Measurements from ENCODE around the gene ST3GAL3.
"Not testable (repeated sequence)": the region's sequence is repeated elsewhere in the genome, so short reads cannot be mapped to it uniquely, and the experiment has no call there.

Gene ST3GAL3

GRCh38 chr1:43773821-43774220 lies 66.5 kb downstream of the ST3GAL3 start:
- no peaks in the 10 kb centered on the region for H3K9me3 ChIP-seq
- H3K4me3 ChIP-seq, result no peak overlapping the region
- TF ChIP-seq, protein P1, sequence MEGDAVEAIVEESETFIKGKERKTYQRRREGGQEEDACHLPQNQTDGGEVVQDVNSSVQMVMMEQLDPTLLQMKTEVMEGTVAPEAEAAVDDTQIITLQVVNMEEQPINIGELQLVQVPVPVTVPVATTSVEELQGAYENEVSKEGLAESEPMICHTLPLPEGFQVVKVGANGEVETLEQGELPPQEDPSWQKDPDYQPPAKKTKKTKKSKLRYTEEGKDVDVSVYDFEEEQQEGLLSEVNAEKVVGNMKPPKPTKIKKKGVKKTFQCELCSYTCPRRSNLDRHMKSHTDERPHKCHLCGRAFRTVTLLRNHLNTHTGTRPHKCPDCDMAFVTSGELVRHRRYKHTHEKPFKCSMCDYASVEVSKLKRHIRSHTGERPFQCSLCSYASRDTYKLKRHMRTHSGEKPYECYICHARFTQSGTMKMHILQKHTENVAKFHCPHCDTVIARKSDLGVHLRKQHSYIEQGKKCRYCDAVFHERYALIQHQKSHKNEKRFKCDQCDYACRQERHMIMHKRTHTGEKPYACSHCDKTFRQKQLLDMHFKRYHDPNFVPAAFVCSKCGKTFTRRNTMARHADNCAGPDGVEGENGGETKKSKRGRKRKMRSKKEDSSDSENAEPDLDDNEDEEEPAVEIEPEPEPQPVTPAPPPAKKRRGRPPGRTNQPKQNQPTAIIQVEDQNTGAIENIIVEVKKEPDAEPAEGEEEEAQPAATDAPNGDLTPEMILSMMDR (IDR thresholded peaks at IDR 0.05), result no peak
- peaks cover 0 to 12% (median 0%) of the 10 kb centered on the region in 4 donors for H3K4me1 ChIP-seq
- intact Hi-C loops (cut with DNase I; ENCODE audit: low total_unique reads), result no loop called here
- H3K27ac ChIP-seq, result no peak overlapping the region
- no peak for DNase-seq
- no peaks in the 10 kb centered on the region for H3K36me3 ChIP-seq
- no peaks in the 10 kb centered on the region for H3K27me3 ChIP-seq

- H3K4me1 ChIP-seq, result peaks cover 0 to 12% (median 0%) of the 10 kb centered on the region in 4 donors
- no peaks in the 10 kb centered on the region for H3K27me3 ChIP-seq
- H3K27ac ChIP-seq, result no peak overlapping the region
- TF ChIP-seq, protein P1 (IDR thresholded peaks at IDR 0.05), result no peak
- DNase-seq, result no peak
- no peak overlapping the region for H3K4me3 ChIP-seq
- no peaks in the 10 kb centered on the region for H3K36me3 ChIP-seq
- H3K9me3 ChIP-seq, result no peaks in the 10 kb centered on the region
- intact Hi-C loops (cut with DNase I; ENCODE audit: low total_unique reads), result no loop called here
Measured at GRCh38 chr1:43774359-43774758, 67.0 kb downstream of the ST3GAL3 start.

DNA sequence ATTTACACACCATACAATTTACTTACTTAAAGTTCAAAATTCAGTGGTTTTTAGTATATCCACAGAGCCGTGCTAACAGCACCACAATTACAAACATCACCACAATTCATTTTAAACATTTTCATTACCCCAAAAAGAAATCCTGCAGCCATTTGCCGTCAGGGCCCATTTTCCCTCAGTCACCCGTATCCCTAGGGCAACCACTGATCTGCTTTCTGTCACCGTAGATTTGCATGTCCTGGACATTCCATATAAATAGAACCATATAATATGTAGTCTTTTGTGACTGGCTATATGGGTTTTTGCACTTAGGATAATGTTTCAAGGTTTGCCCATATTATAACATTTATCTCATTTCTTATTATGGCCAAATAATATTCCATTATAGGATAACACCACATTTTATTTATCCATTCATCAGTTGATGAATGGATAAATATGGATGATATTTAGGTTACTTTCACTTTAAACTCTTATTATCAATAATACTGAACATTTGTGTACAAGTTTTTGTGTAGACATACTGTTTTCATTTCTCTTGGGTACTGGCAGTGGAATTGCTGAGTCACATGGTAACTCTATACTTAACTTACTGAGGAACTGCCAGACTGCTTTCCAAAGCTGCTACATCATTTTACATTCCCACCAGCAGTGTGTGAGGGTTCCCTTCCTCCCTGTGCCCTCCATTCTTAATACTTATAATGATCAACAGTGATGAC lies 68.9 kb downstream of the ST3GAL3 start:
- intact Hi-C loops (cut with DNase I; ENCODE audit: low total_unique reads), result no loop called here
- Histone ChIP-seq H3K36me3 (no peaks in the 10 kb centered on the region), H3K27ac (no peak overlapping the region), H3K9me3 (peaks cover 0 to 5% (median 0%) of the 10 kb centered on the region in 3 donors), H3K27me3 (no peaks in the 10 kb centered on the region), H3K4me3 (no peak overlapping the region), H3K4me1 (peaks cover 0 to 12% (median 0%) of the 10 kb centered on the region in 4 donors)
- TF ChIP-seq, protein P1 (IDR thresholded peaks at IDR 0.05), result no peak
- no peak for DNase-seq

- H3K4me3 ChIP-seq; H3K36me3 ChIP-seq; H3K27ac ChIP-seq; intact Hi-C loops (cut with DNase I; ENCODE audit: low total_unique reads); H3K9me3 ChIP-seq; H3K27me3 ChIP-seq; DNase-seq: not testable (repeated sequence)
- H3K4me1 ChIP-seq, result peaks cover 0 to 12% (median 0%) of the 10 kb centered on the region in 4 donors
Measured at GRCh38 chr1:43777916-43778315, 70.6 kb downstream of the ST3GAL3 start.

- Histone ChIP-seq H3K27ac (no peak overlapping the region), H3K27me3 (no peaks in the 10 kb centered on the region), H3K36me3 (no peaks in the 10 kb centered on the region), H3K4me3 (no peak overlapping the region), H3K4me1 (peaks cover 0 to 12% (median 0%) of the 10 kb centered on the region in 4 donors), H3K9me3 (peaks cover 0 to 5% (median 0%) of the 10 kb centered on the region in 3 donors)
- DNase-seq, result no peak
- TF ChIP-seq, protein P1 (IDR thresholded peaks at IDR 0.05), result no peak
- intact Hi-C loops (cut with DNase I; ENCODE audit: low total_unique reads), result no loop called here
Measured at GRCh38 chr1:43779266-43779665, 71.9 kb downstream of the ST3GAL3 start.

DNA sequence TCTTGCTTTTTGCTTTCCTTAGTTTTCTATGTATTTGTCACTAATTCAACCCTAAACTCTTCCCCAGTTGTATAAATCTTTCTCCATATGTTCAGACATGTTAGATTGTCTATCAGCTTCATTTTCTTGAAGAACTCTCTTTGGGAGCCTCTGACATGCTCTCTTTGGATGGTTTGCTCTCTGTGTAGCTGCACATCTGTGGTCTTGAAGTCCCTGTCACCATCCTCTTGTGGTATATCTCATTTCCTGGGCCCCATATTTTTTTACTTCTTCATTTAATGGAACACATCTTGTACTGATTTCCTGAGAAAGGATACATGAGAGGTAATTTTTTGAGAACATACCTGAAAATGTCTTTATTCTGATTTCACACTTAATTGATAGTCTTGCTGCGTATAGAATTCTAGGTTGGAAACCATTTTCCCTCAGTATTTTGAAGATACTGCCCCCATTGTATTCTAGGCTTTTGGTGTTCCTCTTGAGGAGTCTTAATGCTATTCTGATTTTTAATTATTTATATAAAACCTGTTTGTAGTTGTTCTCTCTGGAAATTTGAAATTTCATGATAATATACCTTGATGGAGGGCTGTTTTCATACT lies 72.6 kb downstream of the ST3GAL3 start:
- intact Hi-C loops (cut with DNase I; ENCODE audit: low total_unique reads), result no loop called here
- no peaks in the 10 kb centered on the region for H3K36me3 ChIP-seq
- no peak for DNase-seq
- no peaks in the 10 kb centered on the region for H3K27me3 ChIP-seq
- no peak overlapping the region for H3K27ac ChIP-seq
- peaks cover 0 to 12% (median 0%) of the 10 kb centered on the region in 4 donors for H3K4me1 ChIP-seq
- no peak overlapping the region for H3K4me3 ChIP-seq
- peaks cover 0 to 5% (median 0%) of the 10 kb centered on the region in 3 donors for H3K9me3 ChIP-seq
- TF ChIP-seq, protein P1 (IDR thresholded peaks at IDR 0.05), result no peak

Data from tibial artery (tissue), 4 donors.